Astrocyte (in vitro differentiated cells and primary cell): ENCODE results near the gene TMEM132C.

ENCODE experiments used
- EZH2 ChIP-seq: IDR thresholded peaks from 2 replicates; pipeline ENCODE4 v1.6.1; 2012; ENCODE audit warnings: mild to moderate bottlenecking, low read length, inconsistent platforms; ENCODE audit not compliant: insufficient read depth
- TF ChIP-seq, protein P1 (sequence below): IDR thresholded peaks from 2 replicates; pipeline ENCODE4 v1.5.1; 2011; ENCODE audit warnings: low read depth, mild to moderate bottlenecking, inconsistent platforms, low read length, moderate library complexity; ENCODE audit not compliant: insufficient read depth

DNA sequence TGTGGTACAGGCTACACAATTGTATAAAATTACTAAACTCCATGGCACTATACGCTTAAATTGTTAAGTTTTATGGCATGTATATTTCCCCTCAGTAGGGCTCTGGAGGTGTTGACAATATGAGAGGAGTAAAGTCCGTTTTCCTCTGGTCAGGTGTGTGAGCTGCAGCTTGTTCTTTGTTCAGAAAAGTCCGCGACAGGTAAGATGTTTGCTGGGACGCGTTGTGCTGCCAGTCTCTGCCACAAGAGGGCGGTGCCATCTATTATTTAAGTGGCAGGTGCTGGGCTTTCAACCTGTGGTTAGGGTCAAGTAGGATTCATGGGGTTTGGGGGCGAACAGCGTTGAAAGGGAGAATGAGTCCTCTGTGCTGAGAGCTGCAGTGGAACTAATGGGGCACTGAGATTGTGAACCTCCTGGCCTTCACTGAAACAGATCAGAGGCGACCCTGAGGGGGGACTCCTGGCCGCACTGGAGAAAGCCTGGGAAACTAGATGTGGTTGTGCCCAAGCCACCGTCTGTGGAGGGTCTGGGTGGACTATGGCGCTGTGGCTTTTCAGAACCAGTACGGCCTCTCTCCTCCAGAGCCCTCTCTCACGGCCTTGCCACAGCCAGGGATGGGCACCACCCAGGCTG is 377.8 kb downstream of the TMEM132C start:
- TF ChIP-seq, protein P1, sequence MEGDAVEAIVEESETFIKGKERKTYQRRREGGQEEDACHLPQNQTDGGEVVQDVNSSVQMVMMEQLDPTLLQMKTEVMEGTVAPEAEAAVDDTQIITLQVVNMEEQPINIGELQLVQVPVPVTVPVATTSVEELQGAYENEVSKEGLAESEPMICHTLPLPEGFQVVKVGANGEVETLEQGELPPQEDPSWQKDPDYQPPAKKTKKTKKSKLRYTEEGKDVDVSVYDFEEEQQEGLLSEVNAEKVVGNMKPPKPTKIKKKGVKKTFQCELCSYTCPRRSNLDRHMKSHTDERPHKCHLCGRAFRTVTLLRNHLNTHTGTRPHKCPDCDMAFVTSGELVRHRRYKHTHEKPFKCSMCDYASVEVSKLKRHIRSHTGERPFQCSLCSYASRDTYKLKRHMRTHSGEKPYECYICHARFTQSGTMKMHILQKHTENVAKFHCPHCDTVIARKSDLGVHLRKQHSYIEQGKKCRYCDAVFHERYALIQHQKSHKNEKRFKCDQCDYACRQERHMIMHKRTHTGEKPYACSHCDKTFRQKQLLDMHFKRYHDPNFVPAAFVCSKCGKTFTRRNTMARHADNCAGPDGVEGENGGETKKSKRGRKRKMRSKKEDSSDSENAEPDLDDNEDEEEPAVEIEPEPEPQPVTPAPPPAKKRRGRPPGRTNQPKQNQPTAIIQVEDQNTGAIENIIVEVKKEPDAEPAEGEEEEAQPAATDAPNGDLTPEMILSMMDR, result peak; percentile 31
- no peak for TF ChIP-seq EZH2
